ENCODE data around the gene TTC21B.

The TTC21B gene

DNA sequence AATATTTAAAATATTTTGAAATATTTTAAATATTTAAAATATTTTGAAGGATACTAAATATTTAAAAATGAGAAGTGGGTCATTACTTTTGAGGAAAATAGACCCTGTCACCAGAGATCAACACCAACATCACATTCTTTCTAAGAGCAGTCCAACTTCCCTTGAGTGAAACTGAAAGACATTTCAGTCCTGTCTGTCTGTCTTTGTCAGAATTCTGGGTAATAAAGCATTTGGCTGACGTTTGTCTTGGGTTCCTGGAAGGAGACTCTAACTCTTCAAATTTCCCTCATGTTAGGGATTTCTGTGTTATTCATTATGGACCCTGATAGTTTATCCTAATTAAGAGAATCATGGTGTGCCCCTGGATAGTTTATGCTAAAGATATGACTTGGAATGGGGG, 32.8 kb downstream of the TTC21B start:
- DNase-seq, result no peak

DNA sequence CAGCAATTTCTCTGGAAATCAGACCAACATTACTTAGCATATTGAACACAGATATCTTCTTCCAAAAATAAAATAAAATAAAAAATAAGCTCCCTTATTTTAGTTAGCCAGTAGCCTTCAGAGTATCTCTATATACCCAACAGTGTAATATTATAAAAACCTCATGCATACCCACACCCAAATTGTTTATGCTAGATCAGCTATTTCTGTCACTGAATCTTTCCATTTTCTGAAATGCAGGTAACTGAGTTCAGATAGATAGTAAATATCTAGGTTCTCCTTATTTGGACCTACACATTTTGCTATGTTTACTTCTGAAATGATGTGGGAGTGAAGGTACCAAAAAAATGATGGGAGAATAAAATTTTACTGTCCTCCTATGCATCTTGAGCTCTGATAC, 39.9 kb downstream of the TTC21B start:
- DNase-seq, result no peak

DNA sequence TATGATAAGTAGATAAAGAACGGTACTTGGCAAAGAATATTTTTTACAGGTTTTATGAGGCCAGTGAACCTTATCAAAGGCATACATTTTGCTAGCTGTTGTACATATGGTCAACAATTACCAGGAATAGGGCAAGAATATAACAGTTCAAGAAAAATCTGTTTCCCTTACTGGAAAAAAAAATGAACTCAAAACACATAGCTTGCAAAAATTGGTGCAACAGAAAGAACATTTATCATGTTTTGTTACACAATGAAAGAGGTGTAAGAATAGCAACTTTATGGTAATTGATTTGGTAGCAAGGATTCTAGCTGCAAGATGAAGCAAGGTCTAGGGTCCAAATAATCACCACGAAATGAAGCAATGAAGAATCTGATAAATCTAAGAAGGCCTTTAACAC, 41.6 kb downstream of the TTC21B start:
- DNase-seq, result no peak

DNA sequence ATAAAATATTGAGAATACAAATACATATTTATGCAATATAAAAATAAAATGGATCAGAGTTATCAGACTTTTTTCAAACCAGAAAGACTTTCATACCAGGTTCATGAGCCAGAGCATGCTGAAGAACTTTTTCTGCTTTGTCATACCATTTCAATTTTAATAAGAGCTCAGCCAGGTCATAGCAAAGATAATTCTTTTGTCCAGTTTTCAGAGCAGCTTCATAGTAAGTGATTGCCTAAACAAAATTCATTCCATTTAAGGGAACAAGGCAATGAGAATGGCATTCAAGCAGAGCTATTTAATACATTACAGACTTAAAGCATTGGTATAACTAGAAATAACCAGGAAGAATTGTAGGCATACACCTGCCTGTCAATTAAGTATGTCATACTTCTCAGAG, 42.3 kb downstream of the TTC21B start:
- no peak for DNase-seq

DNA sequence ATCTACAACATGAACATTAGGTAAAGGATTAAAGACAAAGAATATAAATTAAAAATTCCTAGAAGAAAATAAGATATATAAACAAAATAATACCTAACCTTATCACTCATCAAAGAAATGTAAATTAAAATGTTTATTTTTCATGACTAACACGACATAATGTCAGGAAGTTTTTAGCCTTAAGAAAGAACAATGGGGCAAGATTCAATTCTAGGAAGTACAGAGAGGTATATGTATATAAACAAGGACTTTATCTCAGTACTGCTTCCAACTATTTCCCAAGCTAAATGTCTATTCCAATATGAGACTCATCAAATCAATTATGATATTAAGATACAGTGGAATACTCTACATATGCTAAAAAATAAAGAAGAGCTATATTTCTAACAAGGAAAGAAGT, 44.1 kb downstream of the TTC21B start:
- DNase-seq, result no peak

DNA sequence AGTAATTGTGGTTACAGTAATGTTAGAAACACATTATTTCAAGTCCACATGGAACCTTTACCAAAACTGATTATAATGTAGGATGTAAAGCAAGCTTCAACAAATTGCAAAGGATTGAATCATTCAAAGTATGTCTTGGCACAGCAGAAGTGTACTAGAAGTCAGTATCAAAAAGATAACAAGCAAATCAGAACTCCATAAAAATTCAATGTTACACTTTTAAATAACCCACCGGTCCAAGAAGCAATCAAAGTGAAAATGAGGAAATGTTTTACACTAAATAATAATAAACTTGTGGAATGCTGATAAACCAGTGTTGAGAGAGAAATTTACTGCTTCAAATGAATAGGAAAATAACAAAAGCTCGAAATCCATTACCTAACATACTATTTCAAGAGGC, 47.7 kb downstream of the TTC21B start:
- DNase-seq, result no peak

DNA sequence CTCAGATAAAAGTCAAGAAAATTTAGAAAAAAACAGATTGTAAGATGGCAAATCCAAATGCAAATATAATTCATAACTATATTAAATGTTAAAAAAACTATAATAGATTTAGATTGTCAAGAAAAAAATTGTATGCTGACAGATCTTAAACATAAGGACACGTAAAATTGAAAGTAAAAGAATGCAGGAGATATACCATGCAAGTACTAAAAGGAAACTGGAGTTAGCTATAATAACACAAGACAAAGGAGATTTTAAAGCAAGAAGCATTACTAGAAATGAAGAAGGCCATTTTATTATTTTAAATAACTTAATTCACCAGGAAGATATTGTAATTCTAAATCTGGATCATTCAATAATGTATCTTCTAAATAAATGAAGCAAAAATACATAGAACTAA, 48.3 kb downstream of the TTC21B start:
- no peak for DNase-seq

DNA sequence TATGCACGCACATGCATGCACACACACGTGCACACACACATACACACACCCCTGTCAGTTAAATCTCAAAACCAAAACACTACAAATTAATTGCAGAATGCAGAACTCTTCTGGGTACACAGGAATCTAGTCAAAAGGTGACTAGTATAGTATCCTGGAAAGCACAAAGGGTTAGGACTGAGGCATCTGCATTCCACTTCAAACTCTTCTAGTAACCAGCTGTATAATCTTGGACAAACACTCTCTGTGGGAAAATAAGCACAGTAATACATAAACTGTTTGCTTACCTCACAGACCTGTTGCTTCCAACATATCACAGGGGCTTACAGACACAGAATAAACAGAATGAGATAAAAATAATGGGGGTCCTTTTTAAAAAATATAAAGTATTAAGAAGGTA, 49.1 kb downstream of the TTC21B start:
- DNase-seq, result no peak

DNA sequence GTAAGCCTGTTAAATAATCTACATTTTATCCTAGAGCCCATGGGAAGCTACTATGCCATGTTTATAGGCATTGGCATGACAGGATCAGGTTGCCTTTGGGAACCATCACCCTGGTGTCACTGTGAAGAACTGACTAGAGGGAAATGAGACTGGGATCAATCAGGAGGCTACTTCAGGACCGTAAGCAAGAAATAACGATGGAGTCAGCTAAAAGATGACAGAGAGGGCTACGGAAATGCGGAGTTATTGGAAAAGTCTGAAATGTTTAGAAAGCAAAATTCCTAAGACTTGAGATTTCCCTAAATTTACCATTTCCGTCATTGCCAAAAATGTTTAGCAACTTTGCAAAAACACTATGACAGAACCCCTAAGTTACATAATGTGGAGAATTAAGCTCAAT, 50.2 kb downstream of the TTC21B start:
- no peak for DNase-seq

DNA sequence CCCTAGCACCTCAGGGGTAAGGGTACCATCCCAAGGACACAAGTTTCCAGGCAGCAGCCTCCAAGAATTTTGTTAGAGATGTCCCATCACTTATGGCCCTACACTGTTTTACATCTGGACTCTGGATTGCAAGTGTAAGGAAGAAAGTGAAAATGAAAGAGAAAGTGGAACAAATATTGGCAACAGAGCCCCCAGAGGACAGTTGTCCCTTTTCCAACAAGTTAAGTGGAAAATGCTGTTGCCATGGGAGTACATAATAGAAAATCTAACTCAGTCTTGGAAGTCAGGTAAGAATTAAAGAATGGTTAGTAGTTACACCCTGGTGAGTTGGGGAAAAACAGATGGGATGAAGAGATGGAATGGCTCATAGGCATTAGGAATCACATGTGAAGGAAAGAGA, 50.6 kb downstream of the TTC21B start:
- DNase-seq, result no peak

DNA sequence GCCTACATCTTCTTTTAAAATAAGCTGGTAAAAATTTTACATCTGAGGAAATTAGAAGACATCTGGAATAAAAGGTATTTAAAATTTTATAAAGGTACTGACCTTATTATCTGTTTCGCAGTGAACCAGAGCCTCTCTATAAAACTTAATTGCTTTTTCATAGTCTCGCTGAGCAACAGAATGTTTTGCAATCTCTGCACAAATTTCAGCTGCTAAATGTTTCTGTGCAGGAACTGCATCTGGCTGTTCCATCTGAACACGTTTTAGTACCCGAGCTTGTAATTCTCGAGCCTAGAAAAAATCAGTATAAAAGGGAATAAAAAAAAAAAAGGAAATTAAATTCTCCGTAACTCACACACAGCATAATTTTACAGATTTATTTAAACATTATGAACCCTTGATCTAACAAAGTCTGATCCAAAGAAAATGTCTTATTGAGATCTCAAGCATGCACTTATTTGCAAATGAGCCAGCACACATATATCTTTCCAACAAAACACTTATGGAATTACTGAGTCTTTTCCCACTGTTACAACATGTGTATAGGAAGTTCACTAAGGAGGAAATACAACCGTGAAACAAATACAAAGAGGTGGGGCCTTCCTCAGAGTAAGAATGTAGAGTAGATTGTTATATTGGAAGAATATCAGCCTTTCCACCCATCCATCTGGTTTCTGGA, 51.8 kb downstream of the TTC21B start:
- no peak for DNase-seq

DNA sequence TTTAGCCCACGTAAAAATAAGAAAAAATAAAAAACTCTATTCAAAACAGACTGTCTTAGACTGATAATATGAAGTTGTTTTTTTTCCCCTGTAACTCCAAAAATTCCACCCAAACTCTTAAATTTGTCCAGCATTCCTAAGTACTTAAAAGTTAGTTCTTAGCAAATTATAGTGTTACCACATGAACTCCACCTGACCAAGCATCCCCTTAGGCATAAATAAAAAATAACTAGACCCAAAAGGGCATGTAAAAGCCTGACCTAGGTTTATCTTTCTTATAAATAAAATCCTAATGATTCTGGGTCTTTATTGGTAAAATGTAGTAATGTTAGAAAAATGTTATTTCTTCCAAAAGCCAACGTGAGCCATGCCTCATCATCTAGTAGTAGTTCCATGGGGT, 54.3 kb downstream of the TTC21B start:
- DNase-seq, result no peak

DNA sequence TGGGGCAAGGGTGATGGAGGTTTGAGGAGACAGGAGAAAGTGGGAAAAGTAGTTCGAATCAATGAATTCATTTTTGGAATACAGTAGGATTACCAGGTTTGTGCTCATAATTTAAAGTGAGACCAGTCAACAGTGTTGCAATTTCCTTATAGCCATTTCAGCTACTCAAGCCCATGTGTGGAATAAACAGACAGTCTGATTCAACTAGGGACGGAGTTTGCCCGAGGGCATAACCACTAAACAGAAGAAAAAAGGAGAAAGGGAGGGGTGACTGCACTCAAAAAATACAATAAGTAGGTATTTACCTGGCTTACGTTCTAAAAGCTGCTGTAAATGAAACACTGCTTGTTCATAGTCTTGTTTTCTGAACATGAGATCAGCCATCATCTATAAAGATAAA, 55.2 kb downstream of the TTC21B start:
- no peak for DNase-seq

DNA sequence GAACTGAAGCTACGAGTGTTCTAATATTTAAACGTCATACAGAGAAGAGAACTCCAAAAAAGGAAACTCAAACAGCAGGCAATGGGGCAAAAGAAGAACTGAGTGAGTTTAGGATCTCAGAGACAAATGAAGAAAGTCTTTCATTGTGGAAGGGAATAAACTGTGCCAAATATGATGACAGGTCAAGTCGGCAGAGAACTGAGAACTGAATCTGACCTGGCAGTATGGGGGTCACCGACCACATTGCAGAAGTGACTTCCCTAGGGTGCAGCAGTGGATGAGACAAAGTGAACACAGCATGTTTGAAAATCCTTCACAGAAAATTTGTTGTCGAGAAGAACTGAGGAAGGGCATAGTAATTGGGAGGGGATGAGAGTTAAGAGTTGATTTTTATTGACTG, 55.9 kb downstream of the TTC21B start:
- no peak for DNase-seq

DNA sequence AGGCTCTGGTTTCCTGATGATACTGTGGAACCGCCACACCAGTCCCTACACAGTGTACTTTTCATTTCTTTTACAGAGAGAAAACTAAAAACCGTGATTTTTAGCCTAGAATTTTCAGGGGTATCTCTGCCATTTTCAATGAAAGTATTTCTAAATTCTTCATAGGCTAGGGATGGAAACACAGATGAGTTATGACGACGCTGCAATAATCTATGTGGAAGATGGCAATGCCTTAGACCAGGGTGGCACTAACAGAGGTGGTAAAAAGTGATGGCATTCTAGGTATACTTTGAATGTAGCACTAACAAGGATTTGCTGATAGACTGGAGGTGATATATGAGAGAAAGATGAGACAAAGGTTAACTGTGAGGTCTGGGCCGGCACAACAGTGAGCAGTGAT, 56.5 kb downstream of the TTC21B start:
- no peak for DNase-seq

DNA sequence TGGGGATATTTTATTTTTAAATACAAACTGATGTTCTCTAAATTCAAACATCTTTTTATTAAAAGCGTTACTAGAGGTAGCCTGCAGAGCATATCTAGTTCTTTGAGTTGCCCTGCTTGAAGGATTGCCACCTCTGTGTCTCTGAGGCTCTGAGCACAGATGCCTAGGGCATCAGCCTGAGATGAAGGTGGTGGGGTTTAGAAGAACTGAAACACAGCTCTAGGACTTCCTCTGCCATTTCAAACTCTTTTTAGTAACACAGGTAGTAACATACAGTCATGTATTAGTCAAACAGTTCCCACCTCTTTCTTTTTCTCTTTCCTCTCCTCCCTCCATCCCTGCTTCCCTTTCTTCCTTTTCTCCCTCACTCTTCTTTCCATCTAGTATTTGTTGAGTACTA, 57.6 kb downstream of the TTC21B start:
- no peak for DNase-seq

DNA sequence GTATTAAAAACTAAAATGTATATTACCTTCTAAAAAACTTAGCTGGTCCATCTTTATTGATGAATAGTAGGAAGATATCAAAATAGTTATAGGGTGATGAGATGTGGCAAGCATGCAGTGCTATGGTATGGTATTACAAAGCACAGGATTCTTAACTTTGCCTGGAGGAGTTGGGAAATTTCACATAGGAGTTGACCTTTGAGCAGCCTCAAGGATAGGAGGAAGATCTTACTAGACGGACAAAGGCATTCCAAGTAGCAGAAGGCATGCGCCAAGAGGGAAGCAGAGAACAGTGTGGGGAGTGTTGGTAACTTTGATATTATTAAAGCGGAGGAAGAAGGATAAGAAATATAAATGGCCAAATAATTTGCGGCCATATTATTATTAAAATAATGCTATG, 60.0 kb downstream of the TTC21B start:
- no peak for DNase-seq

DNA sequence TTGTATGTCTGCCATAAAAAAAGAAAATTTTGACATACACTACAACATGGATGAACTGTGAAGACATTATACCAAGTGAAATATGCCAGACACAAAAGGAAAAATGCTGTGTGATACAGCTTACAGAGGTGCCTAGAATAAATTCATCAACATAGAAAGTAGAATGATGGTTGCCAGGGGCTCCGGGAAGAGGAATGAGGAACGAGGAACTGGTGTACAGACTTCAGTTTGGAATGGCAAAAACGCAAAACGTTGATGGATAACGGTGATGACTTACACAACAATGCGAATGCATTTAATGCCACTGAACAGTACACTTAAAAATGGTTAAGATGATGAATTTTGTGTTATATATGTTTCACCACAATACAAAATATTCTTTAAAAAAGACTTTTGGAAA, 61.0 kb downstream of the TTC21B start:
- no peak for DNase-seq

DNA sequence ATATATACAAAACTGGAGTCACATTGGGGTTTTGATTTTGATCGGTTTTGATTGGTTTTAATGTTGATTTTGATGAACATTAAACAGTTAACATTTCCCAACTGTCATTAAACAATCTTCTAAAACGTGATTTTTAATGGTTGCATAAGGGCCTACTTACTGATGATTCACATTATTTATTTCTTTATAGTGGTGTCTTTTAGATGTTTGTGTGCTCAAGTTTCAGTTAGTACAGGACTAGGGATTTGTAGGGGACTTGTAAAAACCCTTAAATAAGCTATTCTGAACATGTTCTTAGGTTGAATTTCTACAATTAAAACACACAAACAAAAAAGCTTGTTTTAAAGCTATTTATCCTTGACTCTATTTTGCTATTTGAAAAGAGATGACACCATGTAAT, 61.6 kb downstream of the TTC21B start:
- no peak for DNase-seq

DNA sequence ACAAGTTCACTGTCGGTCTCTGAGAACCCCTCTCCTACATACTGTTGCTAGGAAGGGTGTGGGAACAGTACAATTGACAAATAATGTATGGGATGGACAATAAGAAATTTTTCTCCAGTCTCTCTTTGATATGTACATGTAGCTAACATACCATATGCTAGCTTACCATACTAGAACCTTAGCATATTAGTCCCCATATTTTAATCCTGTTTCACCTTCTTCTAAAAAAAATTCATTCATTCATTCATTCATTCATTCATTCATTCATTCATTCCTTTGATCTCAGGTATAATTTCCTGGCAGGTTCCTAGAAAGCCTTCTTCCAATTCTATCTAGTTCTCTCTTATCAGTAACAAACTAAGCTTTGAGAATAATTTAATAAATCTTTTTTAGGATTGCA, 62.2 kb downstream of the TTC21B start:
- no peak for DNase-seq

DNA sequence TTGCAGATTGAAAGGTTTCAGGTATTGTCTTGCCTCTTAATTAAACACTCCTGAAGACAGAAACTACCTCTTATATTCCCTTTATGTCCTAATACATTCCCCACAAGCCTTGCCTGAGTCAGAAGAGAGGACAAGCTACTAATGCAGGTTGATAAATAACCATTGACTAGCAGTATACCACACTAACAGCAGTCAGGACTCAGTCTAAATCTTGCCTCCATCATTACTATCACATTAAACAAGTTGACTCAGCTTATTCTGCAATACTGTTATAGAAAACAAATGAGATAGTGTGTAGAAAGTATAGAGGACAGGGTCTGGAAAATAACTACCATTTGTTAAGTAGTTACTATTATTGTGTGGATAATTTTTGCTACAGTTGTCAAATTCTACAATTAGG, 63.8 kb downstream of the TTC21B start:
- no peak for DNase-seq

DNA sequence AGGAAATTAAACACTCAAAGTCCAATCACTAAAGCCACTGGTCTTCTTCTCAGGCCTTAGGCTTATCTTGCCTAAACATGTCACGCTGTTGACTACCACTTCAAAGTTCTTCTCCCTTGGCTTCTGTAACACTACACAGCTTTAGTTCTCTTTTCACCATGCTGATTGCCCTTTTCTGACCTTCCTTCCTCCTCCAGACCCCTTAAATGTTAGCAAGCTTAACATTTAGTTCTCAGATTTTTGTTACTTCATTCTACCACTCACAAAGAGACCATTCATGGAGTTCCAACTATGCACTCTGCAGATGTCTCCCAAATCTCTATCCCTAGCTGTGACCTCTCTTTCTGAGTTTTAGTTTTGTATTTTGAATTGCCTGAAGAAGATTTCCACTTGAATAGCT, 64.4 kb downstream of the TTC21B start:
- DNase-seq, result no peak

DNA sequence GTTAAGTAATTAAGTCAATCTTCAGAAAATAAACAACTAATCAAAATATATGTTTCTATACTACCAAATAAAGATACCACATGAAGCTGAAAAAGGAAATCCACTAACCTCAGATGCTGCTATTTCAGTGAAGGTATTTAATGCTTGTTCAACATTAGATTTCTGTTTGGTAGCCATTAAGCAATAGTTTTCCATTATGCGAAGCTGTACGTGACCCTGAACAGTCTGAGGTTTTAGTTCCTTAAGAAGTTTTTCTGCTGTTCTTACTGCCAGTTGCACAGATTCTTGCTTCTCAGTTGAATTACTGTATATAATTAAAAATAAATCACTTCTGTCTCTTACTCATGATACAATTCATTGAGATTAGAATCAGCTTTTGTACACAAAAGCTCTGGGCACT, 65.4 kb downstream of the TTC21B start:
- no peak for DNase-seq

DNA sequence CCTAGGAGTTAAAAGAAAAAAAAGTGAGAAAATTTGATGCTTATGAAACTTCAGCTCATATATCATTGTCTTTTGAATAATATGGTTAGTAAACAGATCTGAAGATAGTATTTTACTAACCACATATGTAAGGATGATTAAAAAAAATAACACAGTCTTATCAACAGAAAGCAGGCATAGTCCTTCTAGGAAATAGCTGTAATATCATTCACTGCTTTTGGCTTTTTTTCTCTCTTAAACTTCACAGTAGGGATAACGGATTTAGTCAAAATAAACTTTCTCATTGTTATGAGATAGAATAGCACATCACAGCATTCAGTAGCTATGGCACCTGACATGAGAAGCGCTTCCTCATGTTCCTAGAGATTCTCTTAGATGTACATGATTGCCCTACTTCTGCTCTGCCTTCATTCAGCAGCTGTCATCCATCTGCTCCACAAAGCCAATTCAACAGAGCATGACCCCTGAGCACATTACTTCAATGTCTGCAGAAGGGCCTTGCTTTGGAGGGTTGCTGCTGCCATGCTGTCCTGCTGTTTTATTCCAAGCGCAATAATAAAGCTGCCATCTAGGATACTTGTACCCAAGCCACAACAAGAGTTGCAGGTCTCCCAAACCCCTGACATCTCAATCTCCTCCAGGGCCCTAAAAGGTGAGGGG, 67.0 kb downstream of the TTC21B start:
- DNase-seq, result no peak

Measured in activated naive CD4-positive, alpha-beta T cell treated with Interleukin-2 at 50 U/mL for 16 hours (primary cell).